GM23338 (cell line): ENCODE results near the gene GRIK1. TPM values are rescaled to one million over a fixed set of nuclear protein-coding genes. Genes with fewer than 3 reads are reported as not detected.

ENCODE experiments used
- ATAC-seq: fragments of 200-7000 bp; cut with Tn5 transposase; 3 replicates; pipeline ENCODE4 v1.9.1; 2020
- DNase-seq: peaks from one replicate; pipeline ENCODE4 v3.0.0-alpha.2; 2015; ENCODE audit warnings: low spot score
- H2AFZ ChIP-seq: fragments of 200-600 bp; sonication (generic); 2 replicates; pipeline ENCODE4 v1.8.0; 2016; ENCODE audit warnings: antibody characterized with exemption, mild to moderate bottlenecking, moderate library complexity
- H3F3A ChIP-seq: fragments of 200-600 bp; sonication (generic); replicated peaks from 2 replicates; pipeline ENCODE4 v1.8.0; 2017; ENCODE audit warnings: antibody characterized with exemption, mixed run types, low read depth
- H3K27ac ChIP-seq: fragments of 200-600 bp; sonication (generic); 2 replicates; pipeline ENCODE4 v1.6.1; 2016; ENCODE audit warnings: low read depth
- H3K27me3 ChIP-seq: fragments of 200-600 bp; sonication (generic); 2 replicates; pipeline ENCODE4 v1.8.0; 2016; ENCODE audit warnings: mild to moderate bottlenecking, mixed run types, moderate library complexity; ENCODE audit not compliant: insufficient read depth
- H3K36me3 ChIP-seq: fragments of 200-600 bp; sonication (generic); 2 replicates; pipeline ENCODE4 v1.8.0; 2016; ENCODE audit warnings: mild to moderate bottlenecking; ENCODE audit not compliant: insufficient read depth
- H3K4me1 ChIP-seq: fragments of 200-600 bp; sonication (generic); 2 replicates; pipeline ENCODE4 v1.8.0; 2016; ENCODE audit warnings: mild to moderate bottlenecking, moderate library complexity; ENCODE audit not compliant: insufficient read depth
- H3K4me2 ChIP-seq: fragments of 200-600 bp; sonication (generic); 2 replicates; pipeline ENCODE4 v1.7.1; 2017; ENCODE audit warnings: mixed run types
- H3K4me3 ChIP-seq: fragments of 200-600 bp; sonication (generic); 2 replicates; pipeline ENCODE4 v1.6.1; 2016; ENCODE audit warnings: mixed run types
- H3K79me2 ChIP-seq: fragments of 200-600 bp; sonication (generic); replicated peaks from 2 replicates; pipeline ENCODE4 v1.8.0; 2017; ENCODE audit warnings: mild to moderate bottlenecking; ENCODE audit not compliant: insufficient read depth
- H3K9me2 ChIP-seq: fragments of 200-600 bp; sonication (generic); 2 replicates; pipeline ENCODE4 v1.8.0; 2017; ENCODE audit not compliant: insufficient read depth
- H4K20me1 ChIP-seq: fragments of 200-600 bp; sonication (generic); replicated peaks from 2 replicates; pipeline ENCODE4 v1.8.0; 2017; ENCODE audit warnings: mild to moderate bottlenecking; ENCODE audit not compliant: insufficient read depth
- H3K27ac Mint-ChIP-seq: 2 replicates; pipeline ENCODE4 v1.8.0; 2020; ENCODE audit warnings: inconsistent platforms, mild to moderate bottlenecking, moderate library complexity, mixed read lengths
- H3K27me3 Mint-ChIP-seq: 3 replicates; pipeline ENCODE4 v1.8.0; 2022; ENCODE audit warnings: low read depth, mild to moderate bottlenecking, moderate library complexity, mixed read lengths, inconsistent platforms; ENCODE audit not compliant: insufficient read depth, poor library complexity
- H3K36me3 Mint-ChIP-seq: 3 replicates; pipeline ENCODE4 v1.8.0; 2021; ENCODE audit warnings: low read depth, mild to moderate bottlenecking, inconsistent platforms, moderate library complexity, mixed read lengths
- H3K4me1 Mint-ChIP-seq: 3 replicates; pipeline ENCODE4 v1.8.0; 2020; ENCODE audit warnings: mild to moderate bottlenecking, inconsistent platforms, mixed read lengths
- H3K4me3 Mint-ChIP-seq: 3 replicates; pipeline ENCODE4 v1.8.0; 2021; ENCODE audit warnings: moderate library complexity, mild to moderate bottlenecking, inconsistent platforms, mixed read lengths
- H3K9me3 Mint-ChIP-seq: 3 replicates; pipeline ENCODE4 v1.8.0; 2020; ENCODE audit warnings: moderate library complexity, mild to moderate bottlenecking, inconsistent platforms, mixed read lengths
- CREB1 ChIP-seq: fragments of 250-450 bp; sonication (Bioruptor Pico); IDR thresholded peaks from 2 replicates; pipeline ENCODE4 v1.5.0; 2020; ENCODE audit warnings: low read depth, mild to moderate bottlenecking, moderate library complexity
- ETS1 ChIP-seq: IDR thresholded peaks from 2 replicates; pipeline ENCODE4 v1.6.1; 2016; ENCODE audit warnings: antibody characterized with exemption
- EZH2 ChIP-seq: fragments of 200-600 bp; sonication (generic); IDR thresholded peaks from one replicate; pipeline ENCODE4 v1.8.0; 2017; ENCODE audit warnings: antibody characterized with exemption, mild to moderate bottlenecking, low read depth; ENCODE audit not compliant: unreplicated experiment
- JUNB ChIP-seq: IDR thresholded peaks from one replicate; pipeline ENCODE4 v1.6.1; 2016; ENCODE audit warnings: antibody characterized with exemption; ENCODE audit not compliant: unreplicated experiment
- REST ChIP-seq: IDR thresholded peaks from one replicate; pipeline ENCODE4 v1.6.1; 2018; ENCODE audit warnings: antibody characterized with exemption; ENCODE audit not compliant: unreplicated experiment
- STAT1 ChIP-seq: IDR thresholded peaks from one replicate; pipeline ENCODE4 v1.6.1; 2016; ENCODE audit warnings: antibody characterized with exemption; ENCODE audit not compliant: unreplicated experiment
- ZNF114 ChIP-seq: fragments of 250-450 bp; sonication (Bioruptor Pico); IDR thresholded peaks from 2 replicates; pipeline ENCODE4 v1.5.0; 2020; ENCODE audit warnings: mild to moderate bottlenecking, moderate library complexity
- polyA plus RNA-seq: library from polyadenylated mRNA; unstranded; fragments of >200 nt; fragmentation: Nextera tagmentation; extraction: Ambion mirVana; gene quantifications from 2 replicates; pipeline ENCODE4 v1.2.1, GENCODE V29; 2016
- total RNA-seq: library from RNA; depleted of rRNA; stranded (reverse); fragments of >200 nt; shearing (Covaris generic); gene quantifications from 2 replicates; pipeline ENCODE4 v1.2.3, GENCODE V29; 2014

GRIK1 gene
- total and polyA plus RNA-seq, 2 experiments from 2014 or later, result 0.18 to 0.42 TPM

GRCh38 chr21:29676395-29676794 is 263.4 kb downstream of the GRIK1 start:
- Mint-ChIP-seq H3K27ac (no peak overlapping the region; the same call in 1 of the 2 replicates), H3K9me3 (no peaks in the 10 kb centered on the region), H3K4me3 (no peak overlapping the region), H3K36me3 (no peaks in the 10 kb centered on the region), H3K27me3 (no peaks in the 10 kb centered on the region), H3K4me1 (peaks cover 37% of the 10 kb centered on the region)
- Histone ChIP-seq H3K9me2 (no peaks in the 10 kb centered on the region), H3K27me3 (no peaks in the 10 kb centered on the region), H3K27ac (no peak overlapping the region), H3K4me2 (peak overlapping the region; percentile 21), H3K4me3 (no peak overlapping the region), H3K79me2 (no peaks in the 10 kb centered on the region), H2AFZ (no peak overlapping the region), H3F3A (no peaks in the 10 kb centered on the region), H3K36me3 (no peaks in the 10 kb centered on the region), H4K20me1 (no peaks in the 10 kb centered on the region), H3K4me1 (peaks cover 34% of the 10 kb centered on the region)
- TF ChIP-seq REST (no peak), ETS1 (no peak), EZH2 (no peak)
- DNase-seq, result peak; percentile 10
- peak; percentile 57 for ATAC-seq

- ATAC-seq (no peak), DNase-seq (no peak)
- peak overlapping the region; percentile 21 for H3K4me2 ChIP-seq
- H3K79me2 ChIP-seq, result no peaks in the 10 kb centered on the region
- no peaks in the 10 kb centered on the region for H3K9me3 Mint-ChIP-seq
- no peak overlapping the region for H3K4me3 Mint-ChIP-seq
- H3K36me3 ChIP-seq, result no peaks in the 10 kb centered on the region
- H3K27ac ChIP-seq, result no peak overlapping the region
- peaks cover 37% of the 10 kb centered on the region for H3K4me1 Mint-ChIP-seq
- H4K20me1 ChIP-seq, result no peaks in the 10 kb centered on the region
- H3K4me1 ChIP-seq, result peaks cover 34% of the 10 kb centered on the region
- H3K27ac Mint-ChIP-seq, result no peak overlapping the region
- H3K36me3 Mint-ChIP-seq, result no peaks in the 10 kb centered on the region
- H3K4me3 ChIP-seq, result no peak overlapping the region
- no peaks in the 10 kb centered on the region for H3K9me2 ChIP-seq
- H3K27me3 ChIP-seq, result no peaks in the 10 kb centered on the region
- H3F3A ChIP-seq, result no peaks in the 10 kb centered on the region
- H2AFZ ChIP-seq, result no peak overlapping the region
- H3K27me3 Mint-ChIP-seq, result no peaks in the 10 kb centered on the region
- TF ChIP-seq STAT1 (no peak), CREB1 (CRISPR knock-in tag) (no peak), ZNF114 (CRISPR knock-in tag) (no peak), ETS1 (no peak), JUNB (no peak), REST (no peak)
Measured at GRCh38 chr21:29675451-29675850, 264.3 kb downstream of the GRIK1 start.
